Activated CD8-positive, alpha-beta memory T cell treated with anti-CD3 and anti-CD28 coated beads, Interleukin-2, amount 50 U/mL, for 24 hours (primary cell): ENCODE measurements around the gene JAG1.
"Not testable (repeated sequence)": the region's sequence is repeated elsewhere in the genome, so short reads cannot be mapped to it uniquely, and the experiment has no call there.

Experiments
- DNase-seq: peaks from one replicate; pipeline ENCODE4 v3.0.0-alpha.2; 2020; ENCODE audit errors: extremely low read depth

Gene JAG1

GRCh38 chr20:10637563-10637962, 36.2 kb downstream of the JAG1 start:
- no peak for DNase-seq

- no peak for DNase-seq
Observed at GRCh38 chr20:10637031-10637559, 36.7 kb downstream of the JAG1 start.

GRCh38 chr20:10636326-10636818, 37.4 kb downstream of the JAG1 start:
- no peak for DNase-seq

GRCh38 chr20:10635476-10636208, 38.2 kb downstream of the JAG1 start:
- DNase-seq, result no peak

- DNase-seq, result no peak
Observed at GRCh38 chr20:10634683-10635411, 39.0 kb downstream of the JAG1 start.

GRCh38 chr20:10634211-10634610, 39.6 kb downstream of the JAG1 start:
- DNase-seq, result no peak

GRCh38 chr20:10633718-10634117, 40.1 kb downstream of the JAG1 start:
- DNase-seq, result no peak

- no peak for DNase-seq
Observed at GRCh38 chr20:10632721-10633509, 40.9 kb downstream of the JAG1 start.

GRCh38 chr20:10631126-10631525, 42.7 kb downstream of the JAG1 start:
- DNase-seq, result no peak

- DNase-seq, result no peak
Observed at GRCh38 chr20:10629946-10630650, 43.7 kb downstream of the JAG1 start.

- DNase-seq, result no peak
Observed at GRCh38 chr20:10626896-10627295, 46.9 kb downstream of the JAG1 start.

GRCh38 chr20:10625641-10626040, 48.2 kb downstream of the JAG1 start:
- DNase-seq, result no peak

GRCh38 chr20:10622657-10623418, 51.0 kb downstream of the JAG1 start:
- DNase-seq, result no peak

- no peak for DNase-seq
Observed at GRCh38 chr20:10621149-10621548, 52.6 kb downstream of the JAG1 start.

GRCh38 chr20:10619427-10619826, 54.4 kb downstream of the JAG1 start:
- no peak for DNase-seq

- DNase-seq, result no peak
Observed at GRCh38 chr20:10618611-10619245, 55.1 kb downstream of the JAG1 start.

GRCh38 chr20:10617549-10618133, 56.2 kb downstream of the JAG1 start:
- DNase-seq, result not testable (repeated sequence)

GRCh38 chr20:10616212-10616611, 57.6 kb downstream of the JAG1 start:
- DNase-seq, result no peak

GRCh38 chr20:10613911-10614310, 59.9 kb downstream of the JAG1 start:
- DNase-seq, result no peak

- DNase-seq, result not testable (repeated sequence)
Observed at GRCh38 chr20:10613426-10613825, 60.4 kb downstream of the JAG1 start.
